HG02798 (cell line): ENCODE data around the gene ANKRD11.

Experiments
- ATAC-seq: cut with Tn5 transposase; IDR thresholded peaks from one replicate; pipeline ENCODE4 v1.9.1; 2021; ENCODE audit warnings: mild to moderate bottlenecking; ENCODE audit not compliant: unreplicated experiment, poor library complexity

Gene ANKRD11

GRCh38 chr16:89232107-89232506 lies 258.3 kb downstream of the ANKRD11 start:
- no peak for ATAC-seq

- ATAC-seq: no peak
These were observed 260.1 kb downstream of the ANKRD11 start for GRCh38 chr16:89230255-89230654.

- ATAC-seq: no peak
These were observed 265.7 kb downstream of the ANKRD11 start for GRCh38 chr16:89224665-89225064.

- no peak for ATAC-seq
These were observed 267.4 kb downstream of the ANKRD11 start for GRCh38 chr16:89222931-89223330.

GRCh38 chr16:89221604-89222003 lies 268.8 kb downstream of the ANKRD11 start:
- ATAC-seq: no peak

GRCh38 chr16:89219365-89219764 lies 271.0 kb downstream of the ANKRD11 start:
- ATAC-seq: no peak
